HG03442 (cell line): ENCODE measurements around the gene CLMP.

ENCODE experiments used
- ATAC-seq: cut with Tn5 transposase; IDR thresholded peaks from one replicate; pipeline ENCODE4 v1.9.1; 2021; ENCODE audit warnings: mild to moderate bottlenecking, moderate library complexity; ENCODE audit not compliant: unreplicated experiment

Gene CLMP

GRCh38 chr11:123087657-123088056 lies 107.4 kb downstream of the CLMP start:
- ATAC-seq: peak; percentile 82

DNA sequence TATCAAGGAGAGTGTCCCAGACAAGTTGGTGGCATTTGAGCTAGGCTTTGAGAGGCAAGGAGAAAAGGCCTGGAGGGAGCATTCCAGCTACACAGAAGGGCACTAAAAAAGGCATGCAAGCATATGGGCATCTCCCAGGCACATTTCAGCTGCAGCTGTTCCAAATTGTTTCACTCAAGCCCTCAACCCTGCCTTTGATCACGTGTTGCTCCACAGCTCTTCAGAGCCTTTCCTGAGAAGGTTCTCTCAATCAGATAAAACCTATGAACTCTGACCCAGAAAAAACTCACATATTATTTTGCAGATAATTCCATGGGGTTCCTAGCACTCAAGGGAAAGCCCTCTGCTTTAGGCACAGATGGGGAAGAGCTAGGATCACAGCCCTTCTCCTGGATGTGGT lies 108.7 kb downstream of the CLMP start:
- no peak for ATAC-seq

DNA sequence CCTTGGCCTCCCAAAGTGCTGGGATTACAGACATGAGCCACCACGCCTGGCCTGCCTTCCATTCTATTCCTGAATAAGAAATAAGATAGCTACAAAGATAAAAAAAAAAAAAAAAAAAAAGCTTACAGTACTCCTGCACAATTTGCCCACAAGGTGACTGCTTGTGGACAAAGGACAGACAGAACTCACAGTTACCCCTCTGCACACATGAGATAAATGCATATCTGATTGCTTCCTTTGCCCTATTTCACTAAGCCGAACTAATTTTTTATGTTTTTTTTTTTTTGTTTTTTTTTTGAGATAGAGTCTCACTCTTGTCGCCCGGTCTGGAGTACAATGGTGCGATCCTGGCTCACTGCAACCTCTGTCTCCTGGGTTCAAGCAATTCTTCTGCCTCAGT lies 109.6 kb downstream of the CLMP start:
- ATAC-seq: no peak

DNA sequence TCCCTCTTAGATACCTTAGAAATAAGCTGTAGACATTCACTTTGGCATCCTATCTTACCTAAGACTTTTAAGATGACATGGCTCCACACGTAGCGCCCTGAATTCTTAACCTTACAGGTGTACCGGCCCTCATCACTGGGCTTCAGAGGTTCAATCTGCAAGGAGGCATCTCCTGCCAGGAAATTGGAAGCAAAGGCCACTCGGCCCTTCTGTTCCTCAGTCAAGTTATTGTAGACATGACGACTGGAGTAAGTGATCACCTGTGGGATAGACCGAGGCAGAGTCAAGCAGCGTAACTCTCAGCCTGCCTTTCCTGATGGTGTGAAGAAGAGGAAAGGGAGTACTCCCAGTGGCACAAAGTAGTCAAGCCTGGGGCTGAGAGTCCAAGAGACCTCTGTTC lies 110.6 kb downstream of the CLMP start:
- ATAC-seq: no peak

GRCh38 chr11:123083623-123084029 lies 111.4 kb downstream of the CLMP start:
- no peak for ATAC-seq

GRCh38 chr11:123082977-123083376 lies 112.1 kb downstream of the CLMP start:
- ATAC-seq: no peak

DNA sequence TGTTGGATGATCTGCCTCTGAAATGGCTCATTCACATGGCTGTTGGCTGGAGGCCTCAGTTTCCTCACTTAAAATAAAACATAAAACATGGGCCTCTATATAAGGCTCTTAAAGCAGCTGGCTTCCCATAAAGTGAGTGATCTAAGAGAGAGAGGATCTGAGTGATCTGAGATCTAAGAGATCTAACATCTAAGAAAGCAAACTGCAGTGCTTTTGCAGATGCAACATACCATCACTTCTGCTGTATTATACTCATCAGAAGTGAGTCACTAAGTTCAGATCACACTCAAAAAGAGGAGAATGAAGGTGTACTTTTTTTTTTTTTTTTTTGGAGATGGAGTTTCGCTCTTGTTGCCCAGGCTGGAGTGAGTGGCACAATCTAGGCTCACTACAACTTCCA lies 115.0 kb downstream of the CLMP start:
- no peak for ATAC-seq

DNA sequence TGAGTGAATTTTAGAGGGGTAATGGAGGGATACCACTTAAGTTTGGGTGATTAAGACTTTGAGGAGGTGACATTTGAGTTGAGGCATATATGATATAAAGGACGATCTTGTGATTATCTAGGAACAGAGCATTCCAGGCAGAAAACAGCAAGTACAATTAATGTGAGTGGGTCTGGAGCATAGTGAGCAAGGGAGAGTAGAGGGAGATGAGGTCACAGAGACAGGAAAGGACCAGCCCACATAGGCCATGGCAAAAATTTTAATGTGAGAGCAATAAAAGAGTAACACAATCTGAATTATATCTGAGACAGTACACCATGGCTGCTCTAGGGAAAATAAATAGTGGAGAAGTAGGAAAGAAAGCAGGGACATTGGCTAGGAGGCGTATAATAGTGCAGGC lies 118.6 kb downstream of the CLMP start:
- ATAC-seq: no peak

DNA sequence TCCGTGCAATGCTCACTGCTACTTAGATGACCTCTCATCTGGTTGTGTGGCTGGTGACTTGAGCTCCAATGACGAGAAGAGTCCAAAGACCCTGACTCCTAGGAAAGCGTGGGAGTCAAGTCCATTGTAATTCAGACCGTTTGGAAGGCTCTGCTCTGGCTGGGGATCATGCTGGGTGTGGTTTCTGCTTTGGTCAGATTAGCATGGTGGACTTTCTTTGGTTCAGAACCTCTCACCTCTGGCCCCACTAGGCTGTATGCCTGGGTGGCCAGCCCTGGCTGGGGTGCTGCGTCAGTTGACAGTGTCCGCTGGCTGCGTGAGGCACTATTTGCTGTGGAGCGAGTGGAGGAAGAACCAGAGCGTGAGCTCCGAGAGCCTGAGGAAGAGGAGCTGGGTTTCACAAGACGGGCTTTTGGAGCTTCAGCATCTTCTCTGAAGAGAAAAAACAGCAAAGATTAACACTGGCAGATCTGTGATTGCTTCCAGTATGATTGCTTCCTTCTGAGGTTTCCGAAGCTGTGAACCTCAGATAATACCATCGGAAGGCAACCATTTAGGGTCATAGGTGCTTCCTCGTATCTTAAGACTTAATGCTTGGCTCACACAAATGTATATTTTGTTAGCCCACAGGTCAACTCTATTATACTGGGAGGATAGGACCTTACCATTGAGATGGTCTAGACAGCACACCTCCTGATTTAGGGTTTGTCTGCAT lies 121.5 kb downstream of the CLMP start:
- ATAC-seq: no peak

DNA sequence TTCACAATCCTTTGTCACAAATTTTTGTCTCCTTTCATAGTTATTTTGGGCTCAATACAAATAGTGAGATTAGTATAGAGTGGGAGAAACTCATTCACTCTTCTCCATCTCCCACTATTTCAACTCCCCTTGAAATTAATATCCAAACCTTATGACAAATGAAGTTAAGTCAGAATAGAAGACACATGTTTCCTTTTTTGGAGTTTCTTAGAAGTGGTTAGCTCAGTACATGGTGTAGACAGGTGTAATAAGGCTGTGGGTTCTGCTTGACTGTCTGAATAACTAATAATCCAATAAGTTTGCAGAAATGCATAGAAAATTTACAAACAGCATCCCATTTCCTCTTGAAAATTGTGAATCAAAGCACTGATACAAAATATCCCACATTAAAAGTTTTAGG lies 122.3 kb downstream of the CLMP start:
- no peak for ATAC-seq

GRCh38 chr11:123072332-123072761 lies 122.7 kb downstream of the CLMP start:
- no peak for ATAC-seq

- peak; percentile 56 for ATAC-seq
These were observed 124.9 kb downstream of the CLMP start for GRCh38 chr11:123069908-123070821.

DNA sequence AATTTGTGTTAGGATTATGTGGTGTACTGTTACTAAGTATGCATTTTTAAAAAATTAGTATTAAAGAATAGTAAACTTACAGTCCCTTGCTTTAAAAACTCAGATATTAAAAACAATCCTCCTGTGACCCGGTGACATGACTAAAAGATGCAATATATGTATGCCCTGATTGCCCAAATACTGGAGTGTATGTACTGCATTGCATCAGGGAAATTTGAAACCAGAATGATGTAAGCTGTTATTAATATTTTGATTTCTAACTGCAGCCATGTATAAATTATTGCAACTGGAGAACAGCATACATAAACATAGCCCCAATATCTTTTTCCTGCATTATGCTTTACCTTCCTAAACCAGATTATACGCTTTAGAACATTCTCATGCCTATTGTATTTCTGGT lies 129.4 kb downstream of the CLMP start:
- ATAC-seq: no peak

DNA sequence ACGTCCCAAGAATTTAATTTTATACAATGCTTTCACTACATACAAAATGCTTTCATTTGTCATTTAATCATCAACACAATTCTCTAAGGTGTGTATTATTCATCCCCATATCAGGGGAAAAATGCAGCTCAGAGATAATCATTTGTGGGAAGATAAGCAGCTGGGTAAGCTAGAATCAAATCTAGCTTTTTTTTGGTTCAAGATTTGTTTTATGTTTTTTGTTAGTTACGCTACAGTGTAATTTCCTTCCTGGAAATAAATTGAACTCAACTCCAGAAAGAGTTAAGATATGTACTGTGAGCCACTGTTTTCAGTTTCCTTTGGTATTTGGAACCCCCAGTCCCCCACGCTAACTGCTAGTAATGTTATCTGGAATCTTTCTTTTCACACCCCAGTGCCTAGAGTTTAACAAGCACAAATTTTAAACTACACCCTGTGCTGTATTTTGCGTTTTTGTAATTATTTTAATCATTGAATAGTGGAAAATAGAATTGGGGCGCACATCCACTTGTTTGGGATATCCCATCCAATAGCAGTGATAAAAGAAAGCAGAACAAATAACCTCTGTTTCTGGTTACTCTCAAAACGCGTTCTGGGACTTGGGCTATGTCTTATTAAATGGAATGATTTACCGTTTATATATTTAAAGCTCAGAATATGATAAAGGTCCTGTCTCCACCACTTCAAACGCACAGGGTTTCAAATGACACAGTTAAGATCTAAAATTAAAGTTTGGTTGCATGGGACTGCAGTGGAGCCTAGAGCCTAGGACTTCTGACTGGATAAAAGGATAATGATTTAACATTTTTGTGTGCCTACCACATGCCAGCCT lies 131.0 kb downstream of the CLMP start:
- no peak for ATAC-seq

GRCh38 chr11:123062892-123063825 lies 131.9 kb downstream of the CLMP start:
- no peak for ATAC-seq

- ATAC-seq: peak; percentile 85
These were observed 132.7 kb downstream of the CLMP start for GRCh38 chr11:123062158-123062891.

DNA sequence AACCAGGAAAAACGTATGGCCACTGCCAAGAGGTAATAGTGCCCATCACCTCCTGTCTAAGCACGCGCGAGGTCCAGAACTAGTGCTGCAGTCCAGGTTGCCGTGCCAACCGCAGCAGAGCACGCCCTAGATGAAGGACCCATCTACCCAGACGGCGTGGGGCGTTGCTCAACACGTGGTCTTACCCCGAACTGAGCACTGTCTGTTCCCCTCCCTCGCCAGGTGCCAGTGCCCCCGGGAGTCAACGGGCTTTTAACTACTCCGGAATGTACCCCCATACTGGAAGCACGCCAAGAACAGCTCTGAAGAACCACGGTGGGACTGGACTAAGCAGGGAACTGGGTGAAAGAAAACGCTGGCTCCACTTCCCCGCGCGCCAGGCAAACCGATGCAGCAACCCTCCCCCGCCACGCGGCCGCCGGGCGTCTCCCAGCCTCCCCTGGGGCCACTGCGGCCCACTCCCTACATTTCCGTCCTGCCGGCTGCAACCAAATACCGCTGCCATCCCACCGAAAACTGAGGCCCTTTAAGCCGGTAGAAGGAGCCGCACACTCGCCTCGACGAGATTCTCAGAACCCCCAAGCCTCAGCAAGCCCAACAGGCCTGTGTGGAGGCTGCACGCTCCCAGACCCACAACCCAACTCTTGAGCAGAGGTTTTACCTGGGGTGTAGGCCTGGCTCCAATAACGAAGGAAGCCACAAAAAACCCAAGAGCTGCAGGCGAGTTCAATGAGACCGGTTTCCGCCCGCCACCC lies 133.5 kb downstream of the CLMP start, which contains the start of gene HSPA8:
Gene HSPA8 (minus strand): TSS at position 734 of the 755 bp plus-strand sequence. CDS start 812 bp downstream, outside the sequence.
- no peak for ATAC-seq

- ATAC-seq: no peak
These were observed 134.6 kb downstream of the CLMP start for GRCh38 chr11:123060277-123061000.
